NCI-H2196 treated with DMSO at 0.1 percent for 48 hours (cell line): Measurements from ENCODE around the gene VTI1A.
"Not testable (repeated sequence)": the region's sequence is repeated elsewhere in the genome, so short reads cannot be mapped to it uniquely, and the experiment has no call there.

Source experiments
- DNase-seq: peaks from one replicate; lab custom pipeline; 2025; ENCODE audit not compliant: unreplicated experiment; lab: John Stamatoyannopoulos, UW

The VTI1A gene

GRCh38 chr10:112851181-112851580, 404.2 kb downstream of the VTI1A start:
- no peak for DNase-seq

- no peak for DNase-seq
Measured at GRCh38 chr10:112851588-112852211, 404.7 kb downstream of the VTI1A start.

- no peak for DNase-seq
Measured at GRCh38 chr10:112852306-112852705, 405.3 kb downstream of the VTI1A start.

- DNase-seq = no peak
Measured at GRCh38 chr10:112855134-112855533, 408.1 kb downstream of the VTI1A start.

- no peak for DNase-seq
Measured at GRCh38 chr10:112857493-112857892, 410.5 kb downstream of the VTI1A start.

DNA sequence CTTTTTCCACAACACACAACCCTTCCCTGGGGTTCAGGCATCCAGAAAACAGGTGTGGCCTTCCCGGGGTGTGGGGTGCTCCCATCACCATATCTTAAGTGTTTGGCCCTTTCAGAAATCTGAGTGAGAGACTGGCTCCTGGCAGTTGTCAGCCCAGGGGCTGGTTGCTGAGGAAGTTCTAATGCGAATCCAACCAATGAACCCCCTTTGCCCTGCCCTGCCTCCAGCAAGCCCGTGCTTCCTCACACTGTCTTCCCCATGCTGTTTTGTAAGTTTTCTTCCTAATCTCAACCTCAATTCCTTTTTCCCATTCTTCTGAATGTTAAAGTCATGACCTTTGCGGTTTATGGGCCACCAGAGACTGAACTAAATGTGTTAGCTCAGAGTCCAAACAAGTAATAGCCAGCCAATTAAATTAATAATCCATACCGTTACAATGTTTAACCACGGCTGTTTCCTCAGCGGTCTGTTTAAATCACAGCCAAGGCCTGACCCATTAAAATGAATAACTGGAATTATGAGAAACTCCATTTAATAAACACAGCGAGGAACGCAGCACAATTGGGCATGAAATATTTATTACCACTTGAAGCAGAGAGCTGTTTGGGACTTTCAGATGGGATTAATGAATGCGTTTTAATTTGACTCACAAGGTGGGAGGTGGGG, 412.1 kb downstream of the VTI1A start:
- DNase-seq = no peak

DNA sequence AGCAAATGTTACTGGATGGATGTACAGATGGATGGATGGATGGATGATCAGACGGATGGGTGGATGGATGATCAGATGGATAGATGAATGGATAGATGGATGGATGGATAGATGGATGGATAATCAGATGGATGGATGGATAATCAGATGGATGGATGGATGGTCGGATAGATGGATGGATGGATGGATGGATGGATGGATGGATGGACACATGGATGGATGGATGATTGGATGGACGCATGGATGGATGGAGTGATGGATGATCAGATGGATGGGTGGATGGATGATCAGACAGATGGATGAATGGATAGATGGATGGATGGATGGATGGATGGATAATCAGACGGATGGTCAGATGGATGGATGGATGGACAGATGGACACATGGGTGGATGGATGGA, 412.8 kb downstream of the VTI1A start:
- DNase-seq = no peak

DNA sequence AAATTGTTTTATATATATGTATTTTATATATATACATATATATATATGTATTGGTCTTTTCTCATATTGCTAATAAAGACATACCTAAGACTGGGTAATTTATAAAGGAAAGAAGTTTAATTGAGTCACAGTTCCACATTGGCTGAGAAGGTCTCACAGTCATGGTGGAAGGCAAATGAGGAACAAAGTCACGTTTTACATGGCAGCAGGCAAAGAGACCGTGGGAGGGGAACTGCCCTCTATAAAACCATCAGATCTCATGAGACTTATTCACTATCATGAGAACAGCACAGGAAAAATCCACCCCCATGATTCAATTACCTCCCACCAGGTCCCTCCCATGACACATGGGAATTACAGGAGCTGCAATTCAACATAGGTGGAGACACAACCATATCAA, 416.4 kb downstream of the VTI1A start:
- DNase-seq = not testable (repeated sequence)
